ENCODE results near the gene SLC22A7.

Gene SLC22A7

DNA sequence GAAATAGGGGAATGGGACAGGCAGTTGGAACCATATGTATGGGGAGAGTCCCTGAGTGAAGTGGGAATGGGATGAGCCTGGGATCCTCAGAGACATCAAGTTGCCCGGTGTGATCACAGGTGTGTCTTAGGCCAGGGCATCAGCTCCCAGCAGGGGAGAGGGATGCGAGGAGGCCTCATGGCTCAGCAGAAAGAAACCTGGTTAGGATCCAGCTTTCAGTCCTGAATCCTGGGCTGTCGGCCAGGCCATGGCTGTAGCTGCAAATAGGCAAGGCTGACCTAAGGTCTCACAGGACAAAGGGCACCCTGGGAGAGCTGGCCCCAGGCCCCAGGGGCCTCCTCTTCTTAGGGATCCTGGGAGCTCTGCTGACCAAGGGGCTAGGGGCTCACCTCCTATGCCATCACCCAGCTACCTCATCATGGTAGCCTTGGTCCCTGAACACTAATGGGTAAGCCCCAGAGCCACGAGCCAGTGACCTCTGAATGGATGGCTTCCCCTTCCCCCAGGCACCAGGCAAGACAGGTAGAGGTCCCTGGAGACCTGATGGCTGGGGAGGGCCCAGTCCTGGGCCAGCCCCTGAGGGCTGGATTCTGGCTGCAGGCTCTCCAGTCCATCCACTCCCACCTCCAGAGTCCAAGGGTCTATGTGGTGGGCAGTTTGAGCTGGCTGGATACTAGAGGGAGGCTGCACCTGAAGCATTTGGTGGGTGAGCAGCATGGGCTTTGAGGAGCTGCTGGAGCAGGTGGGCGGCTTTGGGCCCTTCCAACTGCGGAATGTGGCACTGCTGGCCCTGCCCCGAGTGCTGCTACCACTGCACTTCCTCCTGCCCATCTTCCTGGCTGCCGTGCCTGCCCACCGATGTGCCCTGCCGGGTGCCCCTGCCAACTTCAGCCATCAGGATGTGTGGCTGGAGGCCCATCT lies at the start of gene SLC22A7:
Gene SLC22A7 (plus strand): TSS at position 617 of the 921 bp plus-strand sequence. CDS start 99 bp downstream, at position 716.
- in situ Hi-C loops (cut with HindIII; ENCODE audit: low sequenced_read_pairs) = no loop called here

DNA sequence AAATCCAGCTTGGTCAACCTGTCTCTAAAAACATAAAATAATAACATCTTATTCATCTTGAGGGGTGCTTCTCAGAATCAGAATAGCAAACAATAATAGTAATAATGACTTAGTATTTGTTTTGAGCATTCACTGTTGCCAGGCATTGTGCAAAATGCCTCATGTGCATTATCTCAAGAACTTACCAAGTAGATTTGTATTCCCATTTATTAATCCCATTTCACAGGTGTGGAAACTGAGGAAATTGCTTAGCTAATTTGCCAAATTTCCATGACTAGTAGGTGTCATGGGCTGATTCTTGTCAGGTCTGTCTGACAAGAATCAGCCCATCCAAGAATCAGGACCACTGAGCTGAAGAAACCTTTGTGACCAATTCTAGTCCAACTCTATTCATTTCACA lies 49.3 kb upstream of the SLC22A7 start:
- in situ Hi-C loops (cut with HindIII; ENCODE audit: low sequenced_read_pairs) = no loop called here

DNA sequence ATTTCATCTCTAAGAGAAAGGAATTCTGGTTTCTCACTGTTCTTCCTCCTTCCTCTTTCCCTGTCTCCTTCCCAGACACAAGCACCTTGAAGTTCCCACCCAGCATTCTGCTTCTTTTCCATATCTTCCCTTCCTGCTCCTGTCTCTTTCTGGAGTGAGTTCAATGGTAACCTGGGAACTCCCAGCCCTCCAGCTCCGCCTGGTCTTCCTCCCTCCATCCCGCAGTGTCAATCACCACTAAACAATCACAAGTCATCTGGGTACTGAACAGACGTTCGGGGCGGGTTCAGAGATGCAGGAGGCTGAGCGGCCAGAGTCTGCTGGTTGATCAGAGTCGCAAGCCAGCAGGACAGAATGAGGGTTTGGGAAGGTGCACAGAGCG lies 47.1 kb upstream of the SLC22A7 start:
- in situ Hi-C loops (cut with HindIII; ENCODE audit: low sequenced_read_pairs) = no loop called here

DNA sequence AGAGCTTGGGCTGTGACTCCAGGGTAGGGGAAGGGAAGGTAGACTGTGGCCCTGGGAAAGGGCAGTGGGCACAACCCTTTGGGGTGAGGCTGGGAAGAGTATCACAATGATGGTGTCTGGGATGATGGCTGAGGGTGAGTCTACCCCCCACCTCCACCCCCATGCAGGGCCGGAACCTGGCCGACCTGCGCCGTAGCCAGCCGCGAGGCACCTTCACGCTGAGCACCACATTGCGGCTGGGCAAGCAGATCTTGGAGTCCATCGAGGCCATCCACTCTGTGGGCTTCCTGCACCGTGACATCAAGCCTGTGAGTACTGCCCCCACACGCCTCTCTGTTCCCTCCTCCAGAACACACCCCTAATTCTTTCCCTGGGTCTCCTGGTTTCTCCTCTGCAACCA lies 44.7 kb upstream of the SLC22A7 start:
- in situ Hi-C loops (cut with HindIII; ENCODE audit: low sequenced_read_pairs) = no loop called here

GRCh38 chr6:43254138-43254817 lies 43.8 kb upstream of the SLC22A7 start:
- in situ Hi-C loops (cut with HindIII; ENCODE audit: low sequenced_read_pairs) = no loop called here

- in situ Hi-C loops (cut with HindIII; ENCODE audit: low sequenced_read_pairs) = no loop called here
Measured at GRCh38 chr6:43254846-43255245, 43.2 kb upstream of the SLC22A7 start.

DNA sequence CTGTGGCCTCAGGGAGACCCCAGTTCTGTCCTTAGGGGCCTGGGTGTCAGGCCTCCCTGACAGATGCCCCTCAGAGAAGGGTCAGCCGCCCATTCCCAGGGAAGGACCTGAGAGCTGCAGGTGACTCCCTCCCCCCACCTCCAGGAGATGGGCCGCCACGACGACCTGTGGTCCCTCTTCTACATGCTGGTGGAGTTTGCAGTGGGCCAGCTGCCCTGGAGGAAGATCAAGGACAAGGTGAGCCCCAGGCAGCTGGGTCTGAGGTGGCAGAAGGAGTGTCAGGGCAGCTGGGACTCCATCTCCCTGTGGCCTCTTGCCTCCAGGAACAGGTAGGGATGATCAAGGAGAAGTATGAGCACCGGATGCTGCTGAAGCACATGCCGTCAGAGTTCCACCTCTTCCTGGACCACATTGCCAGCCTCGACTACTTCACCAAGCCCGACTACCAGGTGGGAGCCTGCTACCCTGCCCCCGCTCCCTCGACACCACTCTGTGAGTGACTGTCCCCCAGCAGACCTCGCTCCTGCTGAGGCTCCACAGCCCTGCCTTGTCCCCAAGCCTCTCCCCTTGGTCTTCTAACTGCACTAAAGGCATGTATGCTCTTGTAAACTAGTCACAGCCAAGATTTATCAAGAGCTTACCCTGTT lies 42.5 kb upstream of the SLC22A7 start:
- in situ Hi-C loops (cut with HindIII; ENCODE audit: low sequenced_read_pairs) = no loop called here

DNA sequence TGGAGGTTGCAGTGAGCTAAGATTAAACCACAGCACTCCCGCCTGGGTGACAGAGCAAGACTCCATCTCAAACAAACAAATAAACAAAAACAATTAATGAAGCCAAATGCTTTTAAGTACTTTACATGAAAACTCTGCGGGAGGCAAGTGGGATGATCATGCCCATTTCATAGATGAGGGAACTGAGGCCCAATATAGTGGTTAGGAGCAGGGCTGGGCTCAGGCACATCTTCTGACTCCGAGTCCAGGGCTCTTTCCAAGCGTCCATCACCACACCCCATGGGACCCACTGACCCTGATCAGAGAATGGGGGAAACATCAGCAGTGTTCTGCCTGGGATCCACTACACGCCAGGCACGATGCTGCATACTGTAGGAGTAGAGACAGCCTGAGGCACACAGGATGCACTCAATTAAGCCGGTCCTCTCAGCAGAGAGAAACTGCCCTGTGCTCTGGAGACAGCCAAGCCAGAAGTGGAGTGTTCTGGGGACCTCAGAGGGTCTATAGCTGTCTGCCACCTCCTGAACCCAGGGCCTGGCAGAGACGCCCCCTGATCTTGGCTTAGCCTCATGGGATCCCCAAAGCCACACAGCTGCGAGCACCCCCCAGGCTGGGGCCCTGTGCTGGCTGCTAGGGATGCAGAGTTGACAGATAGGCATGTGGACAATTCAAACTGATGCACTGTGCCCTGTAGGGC lies 41.2 kb upstream of the SLC22A7 start:
- in situ Hi-C loops (cut with HindIII; ENCODE audit: low sequenced_read_pairs) = no loop called here

DNA sequence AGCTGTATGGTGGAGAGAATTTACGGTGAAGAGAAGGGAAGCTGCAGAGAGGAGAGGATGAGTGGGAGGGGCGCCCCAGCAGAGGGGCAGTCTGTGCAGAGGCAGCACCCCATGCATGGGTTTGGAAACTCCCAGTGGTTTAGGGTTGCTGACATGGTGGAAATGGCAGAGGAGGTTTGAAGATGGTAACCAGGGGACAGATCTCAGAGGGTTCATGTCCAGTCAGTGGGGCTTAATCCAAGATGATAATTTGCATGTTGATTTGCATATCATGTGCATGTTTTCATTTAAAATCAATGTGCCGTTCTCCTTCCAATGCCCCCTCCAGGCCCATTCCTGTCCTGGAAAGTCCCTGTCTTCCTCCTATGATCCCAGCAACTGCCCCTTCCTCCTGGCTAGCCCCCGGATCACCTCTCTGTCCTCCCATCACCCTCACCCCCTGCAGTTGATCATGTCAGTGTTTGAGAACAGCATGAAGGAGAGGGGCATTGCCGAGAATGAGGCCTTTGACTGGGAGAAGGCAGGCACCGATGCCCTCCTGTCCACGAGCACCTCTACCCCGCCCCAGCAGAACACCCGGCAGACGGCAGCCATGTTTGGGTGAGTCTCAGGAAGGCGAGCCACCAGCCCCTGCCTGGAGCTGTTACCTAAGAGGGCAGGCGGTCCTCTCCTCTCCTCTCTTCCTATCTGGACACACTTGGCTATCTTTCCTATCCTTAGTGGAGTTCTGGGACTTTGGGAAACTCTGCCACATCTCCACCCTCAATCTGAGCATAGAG lies 40.5 kb upstream of the SLC22A7 start:
- in situ Hi-C loops (cut with HindIII; ENCODE audit: low sequenced_read_pairs) = no loop called here

GRCh38 chr6:43258180-43258579 lies 39.9 kb upstream of the SLC22A7 start:
- in situ Hi-C loops (cut with HindIII; ENCODE audit: low sequenced_read_pairs) = no loop called here

GRCh38 chr6:43258807-43259686 lies 39.0 kb upstream of the SLC22A7 start:
- in situ Hi-C loops (cut with HindIII; ENCODE audit: low sequenced_read_pairs) = no loop called here

DNA sequence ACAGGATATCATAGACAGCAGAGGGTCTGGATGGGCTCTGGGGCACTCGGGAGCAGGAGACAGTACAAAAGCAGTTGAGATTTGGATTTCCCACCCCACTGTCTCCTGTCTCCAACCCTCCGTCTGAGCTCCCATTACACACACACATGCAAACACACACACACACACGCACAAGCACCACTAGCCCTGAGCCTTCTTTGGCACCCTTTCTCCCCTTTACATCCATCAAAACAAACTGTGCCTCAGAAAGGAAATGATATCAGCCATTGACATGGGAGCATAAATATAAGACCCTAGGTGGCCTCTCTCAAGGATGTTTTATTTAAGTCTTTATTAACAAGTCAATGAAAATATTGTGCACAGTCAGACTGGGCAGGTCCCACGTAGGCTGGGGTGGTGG lies 37.3 kb upstream of the SLC22A7 start:
- in situ Hi-C loops (cut with HindIII; ENCODE audit: low sequenced_read_pairs) = no loop called here

DNA sequence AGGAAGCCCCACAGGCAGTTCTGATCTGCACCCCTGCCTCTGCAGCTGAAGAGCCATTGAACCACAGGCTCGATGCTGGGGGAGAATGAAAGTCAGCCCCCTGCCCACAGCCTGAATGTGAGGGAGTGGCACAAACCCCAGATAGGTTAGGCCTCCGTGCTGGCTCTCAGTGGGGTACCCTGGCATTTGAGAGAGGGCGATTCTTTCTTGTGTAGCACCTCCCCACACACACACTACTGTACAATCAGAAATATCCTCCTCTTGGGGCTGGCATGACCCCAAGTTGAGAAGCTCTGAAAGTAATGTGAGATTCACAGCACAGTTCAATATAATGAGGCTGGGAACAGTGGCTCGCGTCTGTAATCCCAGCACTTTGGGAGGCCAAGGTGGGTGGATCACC lies 36.9 kb upstream of the SLC22A7 start:
- in situ Hi-C loops (cut with HindIII; ENCODE audit: low sequenced_read_pairs) = no loop called here

DNA sequence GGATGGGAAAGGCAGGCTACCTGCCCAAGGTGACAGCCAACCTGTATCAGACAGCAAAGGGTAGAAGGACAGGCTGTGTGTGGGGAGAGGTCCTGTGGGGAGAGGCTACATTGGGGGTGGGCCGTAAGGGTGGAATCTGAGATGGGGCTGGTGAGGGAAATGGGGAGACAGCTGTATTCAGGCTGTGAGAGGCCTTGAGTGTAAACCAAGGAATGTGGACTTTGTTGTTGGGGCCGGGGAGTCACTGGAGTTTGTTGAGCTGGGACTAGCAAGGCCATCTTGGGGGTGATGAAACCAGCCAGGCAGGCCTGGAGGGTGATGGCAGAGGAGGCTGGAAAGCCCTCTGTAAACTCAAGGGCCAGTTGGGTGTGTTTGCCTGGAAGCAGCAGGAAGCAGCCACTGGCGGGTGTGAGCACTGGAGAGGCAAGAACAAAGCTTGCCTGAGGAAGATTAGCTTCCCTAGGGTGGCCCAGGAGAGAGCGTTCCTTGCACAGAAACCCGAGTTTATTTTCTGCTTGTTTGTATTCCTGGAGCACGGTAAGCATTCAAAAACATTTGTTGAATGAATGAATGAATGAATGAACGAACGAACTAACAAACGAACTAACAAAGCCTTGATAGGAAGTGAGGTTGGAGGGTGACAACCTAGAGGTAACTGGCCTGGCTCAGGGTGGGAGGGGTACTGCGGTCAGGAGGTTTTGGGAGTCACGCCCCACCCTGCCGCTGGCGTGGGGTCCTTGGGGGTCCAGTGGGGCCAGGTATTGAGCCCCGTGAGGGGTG lies 35.9 kb upstream of the SLC22A7 start:
- in situ Hi-C loops (cut with HindIII; ENCODE audit: low sequenced_read_pairs) = no loop called here

DNA sequence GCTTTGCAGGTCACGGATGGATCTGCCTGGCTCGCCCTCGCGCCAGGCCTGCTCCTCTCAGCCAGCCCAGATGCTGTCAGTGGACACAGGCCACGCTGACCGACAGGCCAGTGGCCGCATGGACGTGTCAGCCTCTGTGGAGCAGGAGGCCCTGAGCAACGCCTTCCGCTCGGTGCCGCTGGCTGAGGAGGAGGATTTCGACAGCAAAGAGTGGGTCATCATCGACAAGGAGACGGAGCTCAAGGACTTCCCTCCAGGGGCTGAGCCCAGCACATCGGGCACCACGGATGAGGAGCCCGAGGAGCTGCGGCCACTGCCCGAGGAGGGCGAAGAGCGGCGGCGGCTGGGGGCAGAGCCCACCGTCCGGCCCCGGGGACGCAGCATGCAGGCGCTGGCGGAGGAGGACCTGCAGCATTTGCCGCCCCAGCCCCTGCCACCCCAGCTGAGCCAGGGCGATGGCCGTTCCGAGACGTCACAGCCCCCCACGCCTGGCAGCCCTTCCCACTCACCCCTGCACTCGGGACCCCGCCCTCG lies 35.2 kb upstream of the SLC22A7 start:
- in situ Hi-C loops (cut with HindIII; ENCODE audit: low sequenced_read_pairs) = no loop called here

GRCh38 chr6:43263314-43264178 lies 34.5 kb upstream of the SLC22A7 start:
- in situ Hi-C loops (cut with HindIII; ENCODE audit: low sequenced_read_pairs) = no loop called here

DNA sequence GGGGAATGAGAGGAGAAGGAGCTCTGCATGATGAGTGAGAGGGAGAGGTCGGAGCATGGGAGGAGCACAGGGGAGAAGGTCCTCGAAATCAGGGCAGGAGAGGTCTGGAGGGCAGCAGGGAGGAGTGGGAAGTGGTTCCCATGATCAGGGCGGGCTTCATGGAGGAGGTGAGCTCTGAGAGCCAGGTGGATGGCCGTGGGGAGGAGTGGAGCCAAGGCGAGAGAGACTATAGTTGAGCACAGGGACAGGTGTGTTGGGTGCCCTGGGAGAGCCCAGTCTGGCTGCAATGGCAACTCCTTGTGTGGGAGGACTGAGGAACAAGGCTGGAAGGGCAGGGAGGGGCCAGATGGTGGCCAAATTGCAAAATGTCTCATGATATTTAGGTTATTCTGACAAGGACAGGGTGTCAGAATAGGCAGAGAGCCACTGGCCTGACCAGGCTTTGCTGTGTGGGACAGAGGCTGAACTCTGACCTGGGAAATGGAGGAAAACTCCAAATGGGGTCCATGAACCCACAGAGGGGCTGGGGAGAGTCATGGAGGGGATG lies 33.4 kb upstream of the SLC22A7 start:
- in situ Hi-C loops (cut with HindIII; ENCODE audit: low sequenced_read_pairs) = no loop called here
